ENCODE measurements around the gene ZNF236.
"Not testable (repeated sequence)": the region's sequence is repeated elsewhere in the genome, so short reads cannot be mapped to it uniquely, and the experiment has no call there.

ZNF236 gene

GRCh38 chr18:76822506-76823160 lies at the start of gene ZNF236:
ZNF236 (plus strand) TSS chr18:76822557; CDS start chr18:76822608, 51 bp downstream.
- peak; percentile 51 to 65 for DNase-seq

GRCh38 chr18:76772665-76773064 lies 49.7 kb upstream of the ZNF236 start:
- no peak for DNase-seq

GRCh38 chr18:76777036-76777435 lies 45.3 kb upstream of the ZNF236 start:
- DNase-seq = not testable (repeated sequence)

- DNase-seq = no peak
Observed at GRCh38 chr18:76783786-76784484, 38.4 kb upstream of the ZNF236 start.

GRCh38 chr18:76785872-76786271 lies 36.5 kb upstream of the ZNF236 start:
- no peak for DNase-seq

GRCh38 chr18:76788571-76789317 lies 33.6 kb upstream of the ZNF236 start:
- DNase-seq = no peak

GRCh38 chr18:76791106-76791505 lies 31.3 kb upstream of the ZNF236 start:
- no peak for DNase-seq

GRCh38 chr18:76791642-76792041 lies 30.7 kb upstream of the ZNF236 start:
- DNase-seq = no peak

- DNase-seq = no peak
Observed at GRCh38 chr18:76794326-76794725, 28.0 kb upstream of the ZNF236 start.

- DNase-seq = peak; percentile 36 to 64
Observed at GRCh38 chr18:76801567-76802505, 20.5 kb upstream of the ZNF236 start.

GRCh38 chr18:76803413-76803812 lies 18.9 kb upstream of the ZNF236 start:
- DNase-seq = no peak

- DNase-seq = peak; percentile 33 to 81
Observed at GRCh38 chr18:76803814-76804213, 18.5 kb upstream of the ZNF236 start.

GRCh38 chr18:76805221-76805620 lies 17.1 kb upstream of the ZNF236 start:
- DNase-seq = peak in 1 of 2 donors; percentile 15

GRCh38 chr18:76806301-76806700 lies 16.1 kb upstream of the ZNF236 start:
- DNase-seq = no peak

- no peak for DNase-seq
Observed at GRCh38 chr18:76808561-76808960, 13.8 kb upstream of the ZNF236 start.

- DNase-seq = not testable (repeated sequence)
Observed at GRCh38 chr18:76811530-76811929, 10.8 kb upstream of the ZNF236 start.

GRCh38 chr18:76814256-76814655 lies 8.1 kb upstream of the ZNF236 start:
- no peak for DNase-seq

GRCh38 chr18:76816127-76816526 lies 6.2 kb upstream of the ZNF236 start:
- no peak for DNase-seq

GRCh38 chr18:76817888-76818611 lies 4.3 kb upstream of the ZNF236 start:
- DNase-seq = no peak

- no peak for DNase-seq
Observed at GRCh38 chr18:76819411-76820136, 2.8 kb upstream of the ZNF236 start.

GRCh38 chr18:76821356-76821874 lies 942 bp upstream of the ZNF236 start:
- no peak for DNase-seq
